Neural cell (in vitro differentiated cells): ENCODE measurements around the gene CYP27B1. TPM values are rescaled to one million over a fixed set of nuclear protein-coding genes. Genes with fewer than 3 reads are reported as not detected.

Experiments
- H2AFZ ChIP-seq: fragments of 200-600, 300-800 bp; sonication (generic), shearing (Covaris generic); 2 replicates; pipeline ENCODE4 v1.6.0; 2014; ENCODE audit warnings: low read depth, mild to moderate bottlenecking, antibody characterized with exemption, low read length, moderate library complexity
- H3F3A ChIP-seq: fragments of 200-600 bp; shearing (Covaris generic); 2 replicates; pipeline ENCODE4 v1.6.1; 2016; ENCODE audit warnings: mild to moderate bottlenecking, moderate library complexity, mixed read lengths, antibody characterized with exemption, low read length; ENCODE audit not compliant: insufficient read depth, poor library complexity, severe bottlenecking
- H3K27ac ChIP-seq: fragments of 200-600, 300-800 bp; sonication (generic), shearing (Covaris generic); 2 replicates; pipeline ENCODE4 v1.5.1; 2014; ENCODE audit warnings: mild to moderate bottlenecking, low read length, moderate library complexity
- H3K27me3 ChIP-seq: fragments of 300-800, 200-600 bp; sonication (generic), shearing (Covaris generic); 2 replicates; pipeline ENCODE4 v1.6.0; 2014; ENCODE audit warnings: mild to moderate bottlenecking, low read depth, low read length, moderate library complexity; ENCODE audit not compliant: insufficient read depth
- H3K36me3 ChIP-seq: fragments of 300-800, 200-600 bp; sonication (generic), shearing (Covaris generic); 2 replicates; pipeline ENCODE4 v1.5.1; 2014; ENCODE audit warnings: mild to moderate bottlenecking, antibody characterized with exemption, low read length, moderate library complexity; ENCODE audit not compliant: insufficient read depth
- H3K4me2 ChIP-seq: fragments of 300-800, 200-600 bp; sonication (generic), shearing (Covaris generic); 2 replicates; pipeline ENCODE4 v1.6.0; 2014; ENCODE audit warnings: mild to moderate bottlenecking, low read length
- H3K4me3 ChIP-seq: fragments of 300-800, 200-600 bp; sonication (generic), shearing (Covaris generic); 2 replicates; pipeline ENCODE4 v1.5.1; 2014; ENCODE audit warnings: mild to moderate bottlenecking, low read length, moderate library complexity
- H3K79me2 ChIP-seq: fragments of 200-600 bp; shearing (Covaris generic); replicated peaks from 2 replicates; pipeline ENCODE4 v1.6.0; 2014; ENCODE audit warnings: mild to moderate bottlenecking, low read length, moderate library complexity; ENCODE audit not compliant: insufficient read depth
- H3K9ac ChIP-seq: fragments of 300-800, 200-600 bp; sonication (generic), shearing (Covaris generic); 2 replicates; pipeline ENCODE4 v1.6.1; 2016; ENCODE audit warnings: mild to moderate bottlenecking, low read length, mixed read lengths
- H3K9me2 ChIP-seq: fragments of 200-600 bp; shearing (Covaris generic); 2 replicates; pipeline ENCODE4 v1.6.1; 2016; ENCODE audit warnings: mild to moderate bottlenecking, low read length, mixed read lengths; ENCODE audit not compliant: insufficient read depth
- H3K9me3 ChIP-seq: fragments of 200-600, 300-800 bp; sonication (generic), shearing (Covaris generic); 2 replicates; pipeline ENCODE4 v1.6.1; 2016; ENCODE audit warnings: mild to moderate bottlenecking, mixed run types, low read length, moderate library complexity, mixed read lengths
- H4K20me1 ChIP-seq: fragments of 200-600 bp; shearing (Covaris generic); 2 replicates; pipeline ENCODE4 v1.6.1; 2016; ENCODE audit warnings: mild to moderate bottlenecking, mixed run types; ENCODE audit not compliant: insufficient read depth
- CTCF ChIP-seq: fragments of 450-650 bp; IDR thresholded peaks from 2 replicates; pipeline ENCODE4 v1.5.1; 2014; ENCODE audit warnings: antibody characterized with exemption, mild to moderate bottlenecking, moderate library complexity; ENCODE audit not compliant: poor library complexity, severe bottlenecking
- EP300 ChIP-seq: fragments of 450-650 bp; conservative IDR thresholded peaks from 2 replicates; pipeline ENCODE4 v1.6.1; 2014; ENCODE audit warnings: antibody characterized with exemption, mild to moderate bottlenecking, moderate library complexity; ENCODE audit not compliant: poor library complexity, severe bottlenecking
- EZH2 ChIP-seq: fragments of 200-600, 300-800 bp; shearing (Covaris generic), sonication (generic); IDR thresholded peaks from 2 replicates; pipeline ENCODE4 v1.6.1; 2014; ENCODE audit warnings: antibody characterized with exemption, low read length, borderline replicate concordance, mild to moderate bottlenecking; ENCODE audit not compliant: insufficient read depth, poor library complexity, severe bottlenecking
- MXI1 ChIP-seq: fragments of 450-650 bp; conservative IDR thresholded peaks from 2 replicates; pipeline ENCODE4 v1.6.1; 2014; ENCODE audit warnings: antibody characterized with exemption, mild to moderate bottlenecking; ENCODE audit not compliant: poor library complexity, severe bottlenecking
- POLR2AphosphoS5 ChIP-seq: IDR thresholded peaks from 2 replicates; pipeline ENCODE4 v1.6.1; 2012
- RAD21 ChIP-seq: fragments of 450-650 bp; conservative IDR thresholded peaks from 2 replicates; pipeline ENCODE4 v1.6.1; 2014; ENCODE audit warnings: antibody characterized with exemption, mild to moderate bottlenecking, moderate library complexity
- SMC3 ChIP-seq: fragments of 450-650 bp; conservative IDR thresholded peaks from 2 replicates; pipeline ENCODE4 v1.6.1; 2014; ENCODE audit warnings: antibody characterized with exemption, mild to moderate bottlenecking, moderate library complexity; ENCODE audit not compliant: poor library complexity
- TAF1 ChIP-seq: IDR thresholded peaks from 2 replicates; pipeline ENCODE4 v1.6.1; 2012; ENCODE audit warnings: low read depth
- polyA plus RNA-seq: library from polyadenylated mRNA; depleted of rRNA; stranded (reverse); fragments of >200 nt; gene quantifications from 2 replicates; pipeline ENCODE4 v1.2.3, GENCODE V29; 2014
- TF ChIP-seq, protein P1 (sequence below): IDR thresholded peaks from 2 replicates; pipeline ENCODE4 v1.6.1; 2012; ENCODE audit warnings: borderline replicate concordance

The CYP27B1 gene
- polyA plus RNA-seq, 1 donor from 2014 or later, result 1.4 TPM

DNA sequence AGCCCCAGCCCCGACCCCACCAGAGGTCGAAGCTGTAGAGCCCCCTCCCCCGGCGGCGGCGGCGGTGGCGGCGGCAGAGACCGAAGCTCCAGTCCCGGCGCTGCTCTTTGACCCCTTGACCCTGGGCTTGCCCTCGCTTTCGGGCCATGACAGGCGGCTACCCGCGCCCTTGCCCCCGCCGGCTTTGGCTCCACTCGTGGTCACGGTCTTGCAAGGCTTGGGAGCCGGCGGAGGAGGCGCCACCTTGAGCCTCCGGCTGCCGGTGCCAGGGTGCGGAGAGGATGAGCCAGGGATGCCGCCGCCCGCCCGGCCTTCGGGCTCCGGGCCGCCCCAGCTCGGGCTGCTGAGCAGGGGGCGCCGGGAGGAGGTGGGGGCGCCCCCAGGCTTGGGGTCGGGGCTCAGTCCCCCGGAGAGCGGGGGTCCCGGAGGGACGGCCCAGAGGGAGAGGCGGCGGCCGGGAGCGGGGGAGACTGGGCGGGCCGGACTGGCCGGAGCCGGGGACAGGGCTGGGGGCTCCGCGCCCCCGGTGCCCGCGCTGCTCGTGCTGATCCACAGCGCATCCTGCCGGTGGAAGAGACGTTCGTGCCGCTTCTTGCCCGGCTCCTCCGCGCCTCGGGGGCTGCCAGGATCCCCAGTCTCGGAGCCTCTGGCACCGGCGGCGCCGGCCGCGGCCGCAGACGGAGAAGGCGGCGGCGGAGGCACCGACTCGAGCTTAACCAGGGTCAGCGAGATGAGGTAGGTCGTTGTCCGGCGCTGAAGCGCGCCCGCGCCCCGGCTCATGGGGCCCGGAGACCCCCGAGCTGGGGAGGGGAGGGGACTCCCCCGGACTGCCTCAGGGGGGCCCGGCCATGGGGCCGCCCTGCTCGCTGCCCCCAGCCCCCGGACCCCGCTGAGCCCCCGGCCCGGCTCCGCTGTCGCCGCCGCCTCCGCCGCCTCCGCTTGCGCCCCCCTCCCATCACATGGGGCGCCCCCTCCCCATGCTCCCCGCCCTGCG lies 29.1 kb downstream of the CYP27B1 start:
- Histone ChIP-seq H3K27me3 (peaks cover 39% of the 10 kb centered on the region), H4K20me1 (peaks cover 20% of the 10 kb centered on the region), H3K9me2 (no peaks in the 10 kb centered on the region), H3F3A (no peaks in the 10 kb centered on the region), H3K4me3 (peak overlapping the region; percentile 88), H3K27ac (peak overlapping the region; percentile 67), H3K4me2 (peak overlapping the region; percentile 90), H3K9ac (peak overlapping the region; percentile 95), H2AFZ (no peak overlapping the region), H3K9me3 (no peaks in the 10 kb centered on the region), H3K79me2 (no peaks in the 10 kb centered on the region), H3K36me3 (peaks cover 16% of the 10 kb centered on the region)
- TF ChIP-seq MXI1 (peak; percentile 36), POLR2AphosphoS5 (no peak), EP300 (no peak), CTCF (peak; percentile 73), SMC3 (peak; percentile 57), EZH2 (no peak), RAD21 (peak; percentile 54), TAF1 (no peak)
- TF ChIP-seq, protein P1, sequence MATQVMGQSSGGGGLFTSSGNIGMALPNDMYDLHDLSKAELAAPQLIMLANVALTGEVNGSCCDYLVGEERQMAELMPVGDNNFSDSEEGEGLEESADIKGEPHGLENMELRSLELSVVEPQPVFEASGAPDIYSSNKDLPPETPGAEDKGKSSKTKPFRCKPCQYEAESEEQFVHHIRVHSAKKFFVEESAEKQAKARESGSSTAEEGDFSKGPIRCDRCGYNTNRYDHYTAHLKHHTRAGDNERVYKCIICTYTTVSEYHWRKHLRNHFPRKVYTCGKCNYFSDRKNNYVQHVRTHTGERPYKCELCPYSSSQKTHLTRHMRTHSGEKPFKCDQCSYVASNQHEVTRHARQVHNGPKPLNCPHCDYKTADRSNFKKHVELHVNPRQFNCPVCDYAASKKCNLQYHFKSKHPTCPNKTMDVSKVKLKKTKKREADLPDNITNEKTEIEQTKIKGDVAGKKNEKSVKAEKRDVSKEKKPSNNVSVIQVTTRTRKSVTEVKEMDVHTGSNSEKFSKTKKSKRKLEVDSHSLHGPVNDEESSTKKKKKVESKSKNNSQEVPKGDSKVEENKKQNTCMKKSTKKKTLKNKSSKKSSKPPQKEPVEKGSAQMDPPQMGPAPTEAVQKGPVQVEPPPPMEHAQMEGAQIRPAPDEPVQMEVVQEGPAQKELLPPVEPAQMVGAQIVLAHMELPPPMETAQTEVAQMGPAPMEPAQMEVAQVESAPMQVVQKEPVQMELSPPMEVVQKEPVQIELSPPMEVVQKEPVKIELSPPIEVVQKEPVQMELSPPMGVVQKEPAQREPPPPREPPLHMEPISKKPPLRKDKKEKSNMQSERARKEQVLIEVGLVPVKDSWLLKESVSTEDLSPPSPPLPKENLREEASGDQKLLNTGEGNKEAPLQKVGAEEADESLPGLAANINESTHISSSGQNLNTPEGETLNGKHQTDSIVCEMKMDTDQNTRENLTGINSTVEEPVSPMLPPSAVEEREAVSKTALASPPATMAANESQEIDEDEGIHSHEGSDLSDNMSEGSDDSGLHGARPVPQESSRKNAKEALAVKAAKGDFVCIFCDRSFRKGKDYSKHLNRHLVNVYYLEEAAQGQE, result no peak

DNA sequence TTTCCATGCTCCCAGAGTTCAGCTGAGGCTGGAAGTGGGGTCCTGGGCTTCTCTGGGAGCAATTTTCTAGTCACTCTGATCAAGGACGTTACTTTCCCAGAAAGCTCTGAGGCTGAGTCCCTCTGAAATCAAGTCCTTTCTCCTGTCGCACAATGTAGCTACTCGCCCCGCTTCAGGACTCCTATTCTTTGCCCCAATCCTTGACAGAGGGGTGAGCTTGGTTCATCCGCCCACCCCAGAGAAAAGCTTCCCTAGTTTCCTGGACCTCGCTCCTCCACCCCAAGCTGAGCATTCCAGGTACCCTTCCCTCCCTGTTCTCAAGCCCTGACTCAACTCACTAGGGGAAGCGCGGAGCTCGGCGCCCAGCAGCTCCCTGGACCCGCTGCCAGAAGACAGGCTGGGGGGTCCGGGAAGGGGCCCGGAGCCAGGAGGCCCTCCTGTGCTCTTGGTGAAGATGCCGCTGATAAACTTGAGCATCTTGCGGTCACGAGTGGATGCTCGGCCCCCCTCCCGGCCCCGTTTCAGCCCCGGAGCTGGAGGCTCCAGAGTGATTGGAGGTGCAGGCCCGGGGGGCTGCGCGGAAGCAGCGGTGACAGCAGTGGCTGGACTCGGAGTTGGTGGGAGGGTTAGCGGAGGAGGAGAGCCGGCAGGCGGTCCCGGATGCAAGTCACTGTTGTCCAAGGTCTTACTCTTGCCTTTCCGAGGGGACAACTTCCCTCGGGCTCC lies 30.0 kb downstream of the CYP27B1 start:
- no peak overlapping the region for H3K27ac ChIP-seq
- H2AFZ ChIP-seq, result no peak overlapping the region
- peak overlapping the region; percentile 88 for H3K4me3 ChIP-seq
- no peaks in the 10 kb centered on the region for H3K79me2 ChIP-seq
- peaks cover 16% of the 10 kb centered on the region for H3K36me3 ChIP-seq
- H3K9me3 ChIP-seq, result no peaks in the 10 kb centered on the region
- peak overlapping the region; percentile 95 for H3K9ac ChIP-seq
- peak overlapping the region; percentile 90 for H3K4me2 ChIP-seq
- H3K9me2 ChIP-seq, result no peaks in the 10 kb centered on the region
- H4K20me1 ChIP-seq, result peaks cover 20% of the 10 kb centered on the region
- no peaks in the 10 kb centered on the region for H3F3A ChIP-seq
- peaks cover 39% of the 10 kb centered on the region for H3K27me3 ChIP-seq
- TF ChIP-seq CTCF, result no peak
- no peak for TF ChIP-seq POLR2AphosphoS5
- TF ChIP-seq, protein P1, result no peak
- no peak for TF ChIP-seq TAF1
- no peak for TF ChIP-seq SMC3
